Testis (tissue), 2 donors: ENCODE results near the gene VPS54.

Source experiments
- POLR2A ChIP-seq: fragments of 450-650 bp; IDR thresholded peaks from one replicate; pipeline ENCODE4 v1.6.1; 2017; ENCODE audit warnings: antibody characterized with exemption, mild to moderate bottlenecking, moderate library complexity
- TF ChIP-seq, protein P1 (sequence below), 3 experiments: fragments of 450-650 bp in 2 of 3; fragments of 200-600 bp in 1 of 3; sonication (generic) in 1 of 3; IDR thresholded peaks; one replicate each; pipeline ENCODE4 v1.5.1; 2016 to 2019; ENCODE audit warnings: antibody characterized with exemption in 3 of 3, mild to moderate bottlenecking in 2 of 3, moderate library complexity in 1 of 3

DNA sequence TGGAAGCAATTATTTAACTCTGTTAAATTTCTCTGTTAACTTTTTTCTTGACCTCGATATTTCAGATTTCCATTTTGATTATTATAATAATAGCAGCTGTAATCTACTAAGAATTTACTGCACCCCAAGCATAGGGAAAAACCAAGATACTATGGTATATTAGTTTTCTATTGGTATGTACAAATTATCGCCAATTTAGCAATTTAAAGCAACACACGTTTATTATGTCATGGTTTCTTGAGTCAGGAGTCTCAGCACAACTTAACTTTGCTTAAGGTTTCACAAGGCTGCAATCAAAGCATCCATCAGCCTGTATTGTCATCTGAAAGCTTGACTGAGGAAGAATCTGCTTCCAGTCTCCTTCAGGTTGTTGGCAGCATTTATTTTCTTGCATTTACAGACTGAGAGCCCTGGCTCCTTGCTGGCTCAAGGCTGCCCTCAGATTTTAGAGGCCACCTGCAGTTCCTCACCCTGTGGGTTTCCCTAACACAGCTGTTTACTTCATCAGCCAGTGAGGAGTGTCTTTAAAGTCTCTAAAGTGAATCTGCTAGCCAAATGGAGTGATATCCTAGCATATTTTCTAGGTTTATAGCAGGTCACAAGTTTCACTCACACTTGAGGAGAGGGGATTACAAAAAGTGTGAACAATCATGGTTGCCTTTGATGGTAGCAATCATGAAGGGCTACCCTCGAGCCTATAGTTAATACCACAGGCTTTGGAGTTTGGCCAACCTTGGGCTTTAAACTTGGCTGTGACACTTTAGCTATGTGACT lies 4.4 kb upstream of the VPS54 start:
- TF ChIP-seq, protein P1, sequence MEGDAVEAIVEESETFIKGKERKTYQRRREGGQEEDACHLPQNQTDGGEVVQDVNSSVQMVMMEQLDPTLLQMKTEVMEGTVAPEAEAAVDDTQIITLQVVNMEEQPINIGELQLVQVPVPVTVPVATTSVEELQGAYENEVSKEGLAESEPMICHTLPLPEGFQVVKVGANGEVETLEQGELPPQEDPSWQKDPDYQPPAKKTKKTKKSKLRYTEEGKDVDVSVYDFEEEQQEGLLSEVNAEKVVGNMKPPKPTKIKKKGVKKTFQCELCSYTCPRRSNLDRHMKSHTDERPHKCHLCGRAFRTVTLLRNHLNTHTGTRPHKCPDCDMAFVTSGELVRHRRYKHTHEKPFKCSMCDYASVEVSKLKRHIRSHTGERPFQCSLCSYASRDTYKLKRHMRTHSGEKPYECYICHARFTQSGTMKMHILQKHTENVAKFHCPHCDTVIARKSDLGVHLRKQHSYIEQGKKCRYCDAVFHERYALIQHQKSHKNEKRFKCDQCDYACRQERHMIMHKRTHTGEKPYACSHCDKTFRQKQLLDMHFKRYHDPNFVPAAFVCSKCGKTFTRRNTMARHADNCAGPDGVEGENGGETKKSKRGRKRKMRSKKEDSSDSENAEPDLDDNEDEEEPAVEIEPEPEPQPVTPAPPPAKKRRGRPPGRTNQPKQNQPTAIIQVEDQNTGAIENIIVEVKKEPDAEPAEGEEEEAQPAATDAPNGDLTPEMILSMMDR (IDR thresholded peaks at IDR 0.05), result no peak
- TF ChIP-seq POLR2A, result no peak
